ENCODE data around the gene HPCAL1. TPM values are rescaled to one million over a fixed set of nuclear protein-coding genes. Genes with fewer than 3 reads are reported as not detected.

Gene HPCAL1
- total RNA-seq, 1 donor from 2014 or later = 401 TPM

- TF ChIP-seq CTCF (IDR thresholded peaks at IDR 0.05) = no peak
- Histone ChIP-seq H3K27ac (no peak overlapping the region), H3K9me3 (no peaks in the 10 kb centered on the region), H3K4me3 (no peak overlapping the region), H3K36me3 (no peaks in the 10 kb centered on the region), H3K27me3 (no peaks in the 10 kb centered on the region), H3K4me1 (peaks cover 0 to 6% of the 10 kb centered on the region in 2 donors)
- DNase-seq (ENCODE audit: low spot score in 2 of 2) = no peak
- intact Hi-C loops (cut with DNase I) = loop anchor here (10.0 kb wide), 1 partner anchor 261 kb away; the partner anchor contains the start of gene KLF11
These were observed 3.0 kb downstream of the HPCAL1 start for GRCh38 chr2:10305715-10306114.

- no peak for DNase-seq (ENCODE audit: low spot score in 2 of 2)
- no peak for TF ChIP-seq CTCF (IDR thresholded peaks at IDR 0.05)
- H3K4me3 ChIP-seq = no peak overlapping the region
These were observed 4.3 kb downstream of the HPCAL1 start for GRCh38 chr2:10306901-10307463.

GRCh38 chr2:10307561-10308156 lies 5.0 kb downstream of the HPCAL1 start:
- H3K27me3 ChIP-seq = no peaks in the 10 kb centered on the region
- TF ChIP-seq CTCF (IDR thresholded peaks at IDR 0.05) = no peak
- H3K36me3 ChIP-seq = no peaks in the 10 kb centered on the region
- DNase-seq (ENCODE audit: low spot score in 2 of 2) = no peak
- H3K4me3 ChIP-seq = no peak overlapping the region
- peaks cover 0 to 6% of the 10 kb centered on the region in 2 donors for H3K4me1 ChIP-seq
- no peak overlapping the region for H3K27ac ChIP-seq
- no peaks in the 10 kb centered on the region for H3K9me3 ChIP-seq
- intact Hi-C loops (cut with DNase I) = loop anchor here (10.0 kb wide), 1 partner anchor 263 kb away; the partner anchor contains the start of gene KLF11

More at GRCh38 chr2:10306901-10307463, 4.3 kb downstream of the HPCAL1 start:
- Histone ChIP-seq H3K27me3 (no peaks in the 10 kb centered on the region), H3K4me1 (peaks cover 0 to 6% of the 10 kb centered on the region in 2 donors), H3K9me3 (no peaks in the 10 kb centered on the region), H3K36me3 (no peaks in the 10 kb centered on the region), H3K27ac (no peak overlapping the region)
- intact Hi-C loops (cut with DNase I) = loop anchor here (10.0 kb wide), 1 partner anchor 262 kb away; the partner anchor contains the start of gene KLF11

- intact Hi-C loops (cut with DNase I) = loop anchor here (10.0 kb wide), 1 partner anchor 264 kb away; the partner anchor contains the start of gene KLF11
- DNase-seq (ENCODE audit: low spot score in 2 of 2) = no peak
- TF ChIP-seq CTCF (IDR thresholded peaks at IDR 0.05) = no peak
- H3K27ac ChIP-seq = no peak overlapping the region
- H3K4me3 ChIP-seq = no peak overlapping the region
- no peaks in the 10 kb centered on the region for H3K36me3 ChIP-seq
- no peaks in the 10 kb centered on the region for H3K27me3 ChIP-seq
- peaks cover 0 to 6% of the 10 kb centered on the region in 2 donors for H3K4me1 ChIP-seq
- no peaks in the 10 kb centered on the region for H3K9me3 ChIP-seq
These were observed 6.2 kb downstream of the HPCAL1 start for GRCh38 chr2:10308866-10309265.

- no peak overlapping the region for H3K27ac ChIP-seq
- intact Hi-C loops (cut with DNase I) = loop anchor here (10.0 kb wide), 1 partner anchor 264 kb away; the partner anchor contains the start of gene KLF11
These were observed 6.6 kb downstream of the HPCAL1 start for GRCh38 chr2:10309286-10309685.

More at GRCh38 chr2:10309286-10309685, 6.6 kb downstream of the HPCAL1 start:
- no peaks in the 10 kb centered on the region for H3K36me3 ChIP-seq
- H3K4me3 ChIP-seq = no peak overlapping the region
- no peaks in the 10 kb centered on the region for H3K9me3 ChIP-seq
- H3K4me1 ChIP-seq = peaks cover 0 to 5% of the 10 kb centered on the region in 2 donors
- TF ChIP-seq CTCF (IDR thresholded peaks at IDR 0.05) = no peak
- no peak for DNase-seq (ENCODE audit: low spot score in 2 of 2)
- no peaks in the 10 kb centered on the region for H3K27me3 ChIP-seq
